Smooth muscle cell (in vitro differentiated cells): Measurements from ENCODE around the gene CKAP4. TPM values are rescaled to one million over a fixed set of nuclear protein-coding genes. Genes with fewer than 3 reads are reported as not detected.

Experiments
- DNase-seq: peaks from one replicate; lab custom pipeline; 2025; ENCODE audit not compliant: unreplicated experiment; lab: John Stamatoyannopoulos, UW
- H2AFZ ChIP-seq: fragments of 200-600 bp; sonication (generic); 2 replicates; pipeline ENCODE4 v1.6.0; 2016; ENCODE audit warnings: antibody characterized with exemption, low read depth, mild to moderate bottlenecking
- H3F3A ChIP-seq: fragments of 200-600 bp; sonication (generic); 2 replicates; pipeline ENCODE4 v1.6.0; 2017; ENCODE audit warnings: antibody characterized with exemption, low read depth
- H3K27ac ChIP-seq: fragments of 200-600 bp; sonication (generic); 2 replicates; pipeline ENCODE4 v1.5.1; 2016; ENCODE audit warnings: low read depth, mild to moderate bottlenecking
- H3K27me3 ChIP-seq: fragments of 200-600 bp; sonication (generic); 2 replicates; pipeline ENCODE4 v1.6.1; 2016; ENCODE audit warnings: low read depth, mild to moderate bottlenecking
- H3K36me3 ChIP-seq: fragments of 200-600 bp; sonication (generic); 2 replicates; pipeline ENCODE4 v1.5.1; 2016; ENCODE audit warnings: low read depth
- H3K4me1 ChIP-seq: fragments of 200-600 bp; sonication (generic); 2 replicates; pipeline ENCODE4 v1.5.1; 2016; ENCODE audit warnings: low read depth
- H3K4me2 ChIP-seq: fragments of 200-600 bp; sonication (generic); 2 replicates; pipeline ENCODE4 v1.6.0; 2016; ENCODE audit warnings: mild to moderate bottlenecking
- H3K4me3 ChIP-seq: fragments of 200-600 bp; sonication (generic); 2 replicates; pipeline ENCODE4 v1.5.1; 2016; ENCODE audit warnings: mild to moderate bottlenecking
- H3K79me2 ChIP-seq: fragments of 200-600 bp; sonication (generic); 2 replicates; pipeline ENCODE4 v1.6.0; 2016; ENCODE audit warnings: low read depth, mild to moderate bottlenecking
- H3K9ac ChIP-seq: fragments of 200-600 bp; sonication (generic); 2 replicates; pipeline ENCODE4 v1.6.0; 2016; ENCODE audit warnings: low read depth
- H3K9me3 ChIP-seq: fragments of 200-600 bp; sonication (generic); replicated peaks from 2 replicates; pipeline ENCODE4 v1.5.1; 2016; ENCODE audit warnings: low read depth
- H4K20me1 ChIP-seq: fragments of 200-600 bp; sonication (generic); 2 replicates; pipeline ENCODE4 v1.6.0; 2016; ENCODE audit warnings: low read depth
- CTCF ChIP-seq: fragments of 200-600 bp; sonication (generic); IDR thresholded peaks from 2 replicates; pipeline ENCODE4 v1.5.1; 2017; ENCODE audit warnings: borderline replicate concordance, mild to moderate bottlenecking, antibody characterized with exemption; ENCODE audit not compliant: insufficient read depth, poor library complexity, severe bottlenecking
- WGBS: methylation state at CpG from one replicate; pipeline ENCODE4 v1.1.7; 2016; ENCODE audit warnings: low lambda C conversion rate; 5-methylcytosine and 5-hydroxymethylcytosine counted together
- polyA plus RNA-seq: library from polyadenylated mRNA; unstranded; fragments of >200 nt; fragmentation: Nextera tagmentation; extraction: Ambion mirVana; gene quantifications from 2 replicates; pipeline ENCODE4 v1.2.1, GENCODE V29; 2016
- total RNA-seq: library from RNA; depleted of rRNA; stranded (reverse); fragments of >200 nt; gene quantifications from 2 replicates; pipeline ENCODE4 v1.2.3, GENCODE V29; 2014

CKAP4 gene
- total and polyA plus RNA-seq, 2 experiments from 2014 or later, result 241 to 486 TPM

- Histone ChIP-seq H3K36me3 (no peaks in the 10 kb centered on the region), H3K4me1 (no peaks in the 10 kb centered on the region), H3K27ac (no peak overlapping the region), H3K79me2 (no peaks in the 10 kb centered on the region), H4K20me1 (no peaks in the 10 kb centered on the region), H3K4me3 (no peak overlapping the region), H3K9ac (no peak overlapping the region), H3K4me2 (no peak overlapping the region), H2AFZ (no peak overlapping the region), H3K27me3 (no peaks in the 10 kb centered on the region), H3K9me3 (no peaks in the 10 kb centered on the region), H3F3A (no peaks in the 10 kb centered on the region)
- WGBS, result 93% methylated on average over 10 of the region's 10 CpGs
- DNase-seq, result no peak
- TF ChIP-seq CTCF, result no peak
Measured at GRCh38 chr12:106193394-106194215, 54.2 kb downstream of the CKAP4 start.

- Histone ChIP-seq H3F3A (no peaks in the 10 kb centered on the region), H3K4me1 (no peaks in the 10 kb centered on the region), H3K9ac (no peak overlapping the region), H4K20me1 (no peaks in the 10 kb centered on the region), H3K4me2 (no peak overlapping the region), H3K4me3 (no peak overlapping the region), H3K9me3 (no peaks in the 10 kb centered on the region), H2AFZ (no peak overlapping the region), H3K79me2 (no peaks in the 10 kb centered on the region), H3K27me3 (no peaks in the 10 kb centered on the region), H3K36me3 (no peaks in the 10 kb centered on the region), H3K27ac (no peak overlapping the region)
- WGBS, result 97% methylated on average over 4 of the region's 4 CpGs
- DNase-seq, result no peak
- no peak for TF ChIP-seq CTCF
Measured at GRCh38 chr12:106192659-106193393, 55.0 kb downstream of the CKAP4 start.

- H2AFZ ChIP-seq, result no peak overlapping the region
- no peaks in the 10 kb centered on the region for H3K36me3 ChIP-seq
- H4K20me1 ChIP-seq, result no peaks in the 10 kb centered on the region
- H3K9me3 ChIP-seq, result no peaks in the 10 kb centered on the region
- no peaks in the 10 kb centered on the region for H3K79me2 ChIP-seq
- H3K27ac ChIP-seq, result no peak overlapping the region
- H3K4me2 ChIP-seq, result no peak overlapping the region
- H3K9ac ChIP-seq, result no peak overlapping the region
- H3K4me1 ChIP-seq, result no peaks in the 10 kb centered on the region
- no peaks in the 10 kb centered on the region for H3F3A ChIP-seq
- WGBS, result 92% methylated on average over 3 of the region's 3 CpGs
- H3K27me3 ChIP-seq, result no peaks in the 10 kb centered on the region
- TF ChIP-seq CTCF, result no peak
- no peak for DNase-seq
- H3K4me3 ChIP-seq, result no peak overlapping the region
Measured at GRCh38 chr12:106190581-106190980, 57.2 kb downstream of the CKAP4 start.
